Cardiac septum (tissue), 1 donor: ENCODE results near the gene KCNIP3. TPM values are rescaled to one million over a fixed set of nuclear protein-coding genes. Genes with fewer than 3 reads are reported as not detected.
"Not testable (repeated sequence)": the region's sequence is repeated elsewhere in the genome, so short reads cannot be mapped to it uniquely, and the experiment has no call there.

Source experiments
- DNase-seq: peaks from one replicate; pipeline ENCODE4 v3.0.0-alpha.2; 2020; ENCODE audit warnings: low spot score
- intact Hi-C: fragments of 100-400 bp; cut with DNase I; formaldehyde crosslinking; loops from one replicate; pipeline ENCODE4 v1.14.0; 2022
- total RNA-seq: library from RNA; stranded (reverse); fragmentation: NEBNext Ultra II Directional; extraction: Animal tissue kit (Norgen Biotek cat#: 25700); gene quantifications from one replicate; pipeline ENCODE4 v1.2.1, GENCODE V29; 2021
- donor health status: DM: no; HTN: no; CAD: no.

The KCNIP3 gene
- total RNA-seq, 1 donor from 2014 or later, result 6.5 TPM

DNA sequence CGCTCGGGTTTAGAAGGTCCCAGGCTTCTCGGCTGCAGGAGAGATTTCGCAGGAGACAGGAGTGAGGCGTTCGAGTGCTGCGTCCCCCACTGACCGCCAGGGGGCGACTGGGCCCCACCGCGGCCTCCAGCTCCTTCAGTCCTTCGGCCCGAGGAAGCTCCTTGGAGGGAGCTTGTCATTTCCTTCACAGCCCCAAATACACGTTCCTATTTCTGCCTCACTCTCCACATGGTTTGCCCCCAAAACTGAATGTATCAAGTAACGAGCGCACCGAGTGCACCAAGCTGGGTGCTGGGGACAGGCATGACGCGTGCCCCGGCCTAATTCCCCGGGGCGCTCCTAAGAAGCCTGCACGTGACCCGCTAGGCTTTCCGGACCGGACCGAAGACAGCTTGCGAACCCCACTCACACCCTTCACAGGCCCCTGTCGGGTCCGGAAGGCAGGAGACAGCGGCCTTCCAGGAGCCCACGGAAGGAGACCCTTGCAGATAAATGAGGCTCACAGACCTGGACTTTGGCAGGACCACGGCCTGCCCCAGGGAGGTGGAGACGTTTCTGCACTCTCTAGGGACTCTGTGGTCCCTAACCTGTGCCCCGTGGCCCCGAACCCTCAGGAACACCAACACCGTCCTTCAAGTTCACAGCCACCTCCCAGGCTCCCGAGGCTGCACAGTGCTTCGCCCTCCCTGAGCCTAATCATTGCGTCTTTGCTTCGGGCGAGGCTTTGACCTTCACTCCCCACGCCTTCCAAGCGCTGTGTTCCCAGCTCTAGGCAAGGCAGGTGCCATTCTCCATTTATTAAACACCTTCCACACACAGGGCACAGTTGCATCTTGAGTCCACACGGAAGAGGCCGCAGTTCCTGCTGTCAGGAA lies 92.3 kb downstream of the KCNIP3 start:
- intact Hi-C loops, result no loop called here
- DNase-seq, result no peak

DNA sequence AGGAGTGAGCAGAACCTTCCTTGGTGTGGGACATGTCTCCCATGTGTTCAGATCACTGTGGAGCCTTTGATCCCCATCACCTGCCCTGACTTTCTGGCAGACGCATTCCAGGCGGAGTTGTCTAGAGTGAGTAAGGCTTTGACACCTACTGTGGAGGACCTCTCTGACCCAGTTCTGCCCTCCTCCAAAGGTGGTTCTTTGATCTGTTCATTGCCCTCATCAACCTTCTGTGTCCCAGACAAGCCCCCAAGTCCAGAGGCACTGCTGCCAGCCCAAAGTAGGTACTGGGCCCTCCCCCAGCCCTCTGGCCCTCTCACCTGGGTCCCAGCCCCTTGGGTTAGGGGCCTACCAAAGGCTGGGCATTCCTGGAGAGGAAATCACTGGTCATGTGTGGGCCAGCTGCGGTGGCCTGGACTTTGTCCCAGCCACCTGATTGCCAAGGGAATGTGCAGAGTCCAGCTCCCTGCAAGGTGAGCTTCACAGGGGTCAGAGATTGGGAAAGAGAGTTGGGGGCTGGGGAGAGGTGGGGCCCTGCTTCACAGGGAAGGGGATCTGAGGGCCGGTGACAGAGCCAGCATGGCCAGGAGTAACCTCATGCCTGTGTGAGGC lies 93.2 kb downstream of the KCNIP3 start:
- intact Hi-C loops, result no loop called here
- DNase-seq, result no peak

- intact Hi-C loops, result no loop called here
- no peak for DNase-seq
Measured at GRCh38 chr2:95390881-95391321, 93.8 kb downstream of the KCNIP3 start.

- peak; percentile 64 for DNase-seq
- intact Hi-C loops, result no loop called here
Measured at GRCh38 chr2:95391641-95392310, 94.6 kb downstream of the KCNIP3 start.

DNA sequence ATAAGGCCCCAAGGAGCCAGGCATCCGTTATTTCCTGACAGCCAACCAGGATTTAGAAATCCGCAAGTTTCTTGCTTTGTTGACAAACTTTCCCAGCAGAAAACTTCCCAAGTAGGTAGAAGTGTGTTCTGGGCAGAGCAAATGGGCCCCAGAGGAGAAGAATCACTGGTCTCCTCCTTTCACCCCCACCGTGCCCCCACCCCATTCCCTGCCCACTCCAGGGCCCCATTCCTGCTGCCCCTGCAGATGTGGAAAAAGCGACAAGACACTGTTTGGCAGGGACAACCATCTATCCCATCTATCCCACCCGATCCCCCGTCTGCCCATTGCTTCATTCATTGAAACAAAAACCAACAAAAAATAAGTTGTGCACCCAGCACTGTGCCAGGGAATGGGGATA lies 95.2 kb downstream of the KCNIP3 start:
- DNase-seq, result no peak
- intact Hi-C loops, result no loop called here

DNA sequence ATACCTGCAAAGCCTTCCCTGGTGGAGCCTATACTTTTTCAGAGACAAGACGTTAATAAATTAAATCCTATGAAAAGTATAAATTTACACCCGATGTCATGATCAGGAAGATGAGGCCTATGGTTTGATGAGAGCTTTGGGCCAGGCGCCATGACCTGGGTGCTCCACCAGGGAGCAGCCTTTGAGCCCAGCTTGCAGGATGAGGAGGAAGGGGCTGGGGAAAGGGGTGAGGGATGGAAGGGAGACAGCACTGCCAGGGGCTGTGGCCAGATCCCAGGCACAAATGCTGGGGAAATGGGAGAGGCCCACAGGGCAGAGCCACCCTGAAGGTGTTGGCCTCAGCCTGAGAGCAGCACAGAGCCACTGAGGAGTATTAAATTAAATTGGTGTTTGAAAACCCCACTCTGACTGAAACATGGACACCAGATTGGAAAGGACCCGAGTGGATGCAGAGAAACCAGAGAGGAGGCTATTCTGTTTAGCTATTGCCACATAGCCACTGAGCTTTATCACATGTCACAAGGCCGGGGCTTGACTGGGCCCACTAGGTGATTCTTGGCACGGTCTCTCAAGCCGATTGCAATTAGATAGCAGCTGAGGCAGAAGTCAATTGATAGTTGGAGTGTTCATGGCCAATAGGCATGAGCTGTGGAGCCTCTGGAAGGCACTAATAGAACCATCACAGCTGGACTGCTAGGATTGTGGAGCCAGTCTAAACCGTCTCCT lies 95.7 kb downstream of the KCNIP3 start:
- intact Hi-C loops, result no loop called here
- DNase-seq, result peak; percentile 68

GRCh38 chr2:95393901-95394300 lies 96.8 kb downstream of the KCNIP3 start:
- intact Hi-C loops, result no loop called here
- peak; percentile 66 for DNase-seq

DNA sequence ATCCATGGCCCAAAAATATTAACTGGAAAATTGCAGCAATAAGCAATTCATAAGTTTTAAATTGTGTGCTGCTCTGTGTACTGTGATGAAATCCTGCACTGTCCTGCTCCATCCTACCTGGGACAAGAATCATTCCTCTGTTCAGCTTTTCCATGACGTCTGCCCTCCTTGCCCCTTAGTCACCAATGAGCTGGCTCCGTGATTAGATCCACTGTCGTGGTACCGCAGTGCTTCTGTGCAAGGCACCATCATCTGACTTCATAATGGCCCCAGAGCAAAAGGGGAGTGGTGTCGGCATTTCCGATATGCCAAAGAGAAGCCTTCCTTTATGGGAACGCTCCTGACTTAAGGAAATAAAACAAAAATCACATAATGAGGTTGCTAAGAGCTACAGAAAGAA lies 101.9 kb downstream of the KCNIP3 start:
- intact Hi-C loops, result no loop called here

GRCh38 chr2:95401480-95401879 lies 104.3 kb downstream of the KCNIP3 start:
- intact Hi-C loops, result no loop called here
- DNase-seq, result no peak

More for the DNA sequence above, 101.9 kb downstream of the KCNIP3 start:
- no peak for DNase-seq

DNA sequence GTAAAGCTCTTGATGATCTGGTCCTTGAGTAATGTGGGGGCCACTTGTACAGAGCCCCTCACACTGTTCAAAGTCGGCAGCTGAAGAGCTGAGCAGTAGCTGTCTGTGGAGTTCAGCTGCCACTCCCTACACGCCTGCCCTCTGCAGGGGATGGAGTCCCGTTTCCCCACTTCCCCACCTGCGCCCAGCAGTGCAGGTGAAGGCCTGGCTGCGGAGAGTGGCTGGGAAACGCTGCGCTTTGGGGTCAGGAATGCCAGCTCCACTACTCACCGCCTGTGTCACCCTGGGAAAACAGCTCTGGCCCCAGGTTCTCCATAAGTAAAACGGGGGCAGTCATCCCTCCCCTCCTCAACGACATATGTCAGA lies 104.8 kb downstream of the KCNIP3 start:
- not testable (repeated sequence) for DNase-seq
- intact Hi-C loops, result loop anchor here (2.0 kb wide), 1 partner anchor 55 kb away; no protein-coding TSS in a partner anchor

- intact Hi-C loops, result loop anchor here (2.0 kb wide), 1 partner anchor 56 kb away; no protein-coding TSS in a partner anchor
- peak; percentile 98 for DNase-seq
Measured at GRCh38 chr2:95402370-95403203, 105.4 kb downstream of the KCNIP3 start, which contains the start of gene FAHD2A. Gene FAHD2A (plus strand): TSS chr2:95402708. CDS start chr2:95405559, 2,851 bp downstream.

- not testable (repeated sequence) for DNase-seq
Measured at GRCh38 chr2:95403204-95403721, 106.1 kb downstream of the KCNIP3 start.

DNA sequence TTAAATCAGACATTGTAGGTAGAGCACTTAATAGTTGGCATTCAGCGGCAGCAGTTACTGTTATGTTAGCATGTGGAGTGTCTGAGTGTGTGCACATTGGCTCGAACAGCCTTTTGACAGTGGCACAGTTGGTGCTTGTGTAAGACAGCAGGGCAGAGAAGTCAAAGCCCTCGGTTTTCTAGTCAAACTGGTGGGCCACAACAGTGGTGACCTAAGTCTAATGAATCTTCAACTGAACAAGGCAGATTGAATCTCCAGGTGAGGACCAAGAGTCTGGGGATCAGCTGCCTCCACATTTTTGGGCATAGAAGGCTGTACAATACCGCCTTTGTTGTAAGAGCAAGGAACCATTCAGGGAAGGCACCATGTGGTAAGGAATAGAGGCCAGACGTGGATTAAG lies 106.7 kb downstream of the KCNIP3 start:
- intact Hi-C loops, result loop anchor here (2.0 kb wide), 1 partner anchor 57 kb away; no protein-coding TSS in a partner anchor
- not testable (repeated sequence) for DNase-seq

More at GRCh38 chr2:95403204-95403721, 106.1 kb downstream of the KCNIP3 start:
- intact Hi-C loops, result loop anchor here (2.0 kb wide), 1 partner anchor 56 kb away; no protein-coding TSS in a partner anchor

GRCh38 chr2:95404676-95405075 lies 107.5 kb downstream of the KCNIP3 start:
- intact Hi-C loops, result not testable (repeated sequence)

GRCh38 chr2:95411239-95411638 lies 114.1 kb downstream of the KCNIP3 start:
- intact Hi-C loops, result loop anchor here (2.0 kb wide), 1 partner anchor 318 kb away; no protein-coding TSS in a partner anchor
- not testable (repeated sequence) for DNase-seq

More at GRCh38 chr2:95404676-95405075, 107.5 kb downstream of the KCNIP3 start:
- not testable (repeated sequence) for DNase-seq

GRCh38 chr2:95414015-95414594 lies 117.0 kb downstream of the KCNIP3 start:
- intact Hi-C loops, result not testable (repeated sequence)
- DNase-seq, result peak; percentile 89

GRCh38 chr2:95415138-95415537 lies 118.0 kb downstream of the KCNIP3 start:
- intact Hi-C loops, DNase-seq: not testable (repeated sequence)

DNA sequence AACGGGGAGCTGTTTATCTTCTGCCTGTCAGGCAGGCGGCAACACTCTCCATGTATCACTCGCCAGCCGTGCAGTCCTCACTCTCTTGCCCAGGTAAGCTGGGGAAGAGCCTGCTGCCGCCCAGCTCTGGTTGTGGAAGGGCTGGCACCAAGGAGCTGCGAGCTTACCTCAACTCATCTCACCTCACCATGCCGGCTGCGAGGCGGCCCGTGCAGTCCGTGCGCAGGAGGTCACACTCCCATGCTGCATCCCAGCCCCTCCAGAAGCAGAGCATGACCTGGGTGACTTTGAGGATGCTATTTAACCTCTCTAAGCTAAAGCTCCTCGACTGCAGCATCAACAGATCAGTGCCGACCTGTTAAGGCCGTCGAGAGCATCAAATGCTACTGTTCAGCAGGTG lies 118.4 kb downstream of the KCNIP3 start:
- intact Hi-C loops, DNase-seq: not testable (repeated sequence)
